Testis (tissue), 2 donors: Measurements from ENCODE around the gene IL36RN.

ENCODE experiments used
- POLR2A ChIP-seq: fragments of 450-650 bp; IDR thresholded peaks from one replicate; pipeline ENCODE4 v1.6.1; 2017; ENCODE audit warnings: antibody characterized with exemption, mild to moderate bottlenecking, moderate library complexity
- TF ChIP-seq, protein P1 (sequence below), 3 experiments: fragments of 450-650 bp in 2 of 3; fragments of 200-600 bp in 1 of 3; sonication (generic) in 1 of 3; IDR thresholded peaks; one replicate each; pipeline ENCODE4 v1.5.1; 2016 to 2019; ENCODE audit warnings: antibody characterized with exemption in 3 of 3, mild to moderate bottlenecking in 2 of 3, moderate library complexity in 1 of 3

GRCh38 chr2:113089916-113090315 lies 30.9 kb downstream of the IL36RN start:
- TF ChIP-seq, protein P1, sequence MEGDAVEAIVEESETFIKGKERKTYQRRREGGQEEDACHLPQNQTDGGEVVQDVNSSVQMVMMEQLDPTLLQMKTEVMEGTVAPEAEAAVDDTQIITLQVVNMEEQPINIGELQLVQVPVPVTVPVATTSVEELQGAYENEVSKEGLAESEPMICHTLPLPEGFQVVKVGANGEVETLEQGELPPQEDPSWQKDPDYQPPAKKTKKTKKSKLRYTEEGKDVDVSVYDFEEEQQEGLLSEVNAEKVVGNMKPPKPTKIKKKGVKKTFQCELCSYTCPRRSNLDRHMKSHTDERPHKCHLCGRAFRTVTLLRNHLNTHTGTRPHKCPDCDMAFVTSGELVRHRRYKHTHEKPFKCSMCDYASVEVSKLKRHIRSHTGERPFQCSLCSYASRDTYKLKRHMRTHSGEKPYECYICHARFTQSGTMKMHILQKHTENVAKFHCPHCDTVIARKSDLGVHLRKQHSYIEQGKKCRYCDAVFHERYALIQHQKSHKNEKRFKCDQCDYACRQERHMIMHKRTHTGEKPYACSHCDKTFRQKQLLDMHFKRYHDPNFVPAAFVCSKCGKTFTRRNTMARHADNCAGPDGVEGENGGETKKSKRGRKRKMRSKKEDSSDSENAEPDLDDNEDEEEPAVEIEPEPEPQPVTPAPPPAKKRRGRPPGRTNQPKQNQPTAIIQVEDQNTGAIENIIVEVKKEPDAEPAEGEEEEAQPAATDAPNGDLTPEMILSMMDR (IDR thresholded peaks at IDR 0.05) = no peak
- no peak for TF ChIP-seq POLR2A
